H1 (cell line): ENCODE results near the gene PPFIBP2. TPM values are rescaled to one million over a fixed set of nuclear protein-coding genes. Genes with fewer than 3 reads are reported as not detected.

ENCODE experiments used
- CHD2 ChIP-seq: IDR thresholded peaks from 2 replicates; pipeline ENCODE4 v1.6.1; 2012; ENCODE audit warnings: low read length, improper control_type of control experiment
- KDM4A ChIP-seq: IDR thresholded peaks from one replicate; pipeline ENCODE4 v1.7.1; 2012; ENCODE audit warnings: low read depth, mild to moderate bottlenecking, moderate library complexity, low read length, inconsistent platforms; ENCODE audit not compliant: severe bottlenecking
- TEAD4 ChIP-seq: IDR thresholded peaks from 2 replicates; pipeline ENCODE4 v1.6.1; 2012; ENCODE audit warnings: low read depth, low read length, inconsistent platforms, mixed read lengths
- polyA plus RNA-seq, 7 experiments: library from polyadenylated mRNA; depleted of rRNA in 3 of 7; stranded (reverse) in 5 of 7; unstranded in 2 of 7; fragments of >200 nt in 5 of 7; fragments of 200-250 nt in 2 of 7; gene quantifications; 1 replicate in 5 of 7; 2 replicates in 1 of 7; 4 replicates in 1 of 7; pipeline versions ENCODE4 v1.2.1 to v1.2.3, GENCODE V29; 2011 to 2013; ENCODE audit warnings: missing spikeins in 2 of 7, mixed read lengths in 2 of 7
- total RNA-seq: library from RNA; stranded (reverse); fragmentation: NEBNext Ultra II Directional; extraction: Animal tissue kit (Norgen Biotek cat#: 25700); gene quantifications from 2 replicates; pipeline ENCODE4 v1.2.1, GENCODE V29; 2021
- TF ChIP-seq, protein P1 (sequence below): IDR thresholded peaks from 2 replicates; pipeline ENCODE4 v1.6.1; 2012; ENCODE audit warnings: inconsistent platforms

The PPFIBP2 gene
- total and polyA plus RNA-seq, 2 of the 8 experiments (the other 6 are each of a cell fraction or from before 2014, with no cell fraction given), result 5.5 to 9.8 TPM

DNA sequence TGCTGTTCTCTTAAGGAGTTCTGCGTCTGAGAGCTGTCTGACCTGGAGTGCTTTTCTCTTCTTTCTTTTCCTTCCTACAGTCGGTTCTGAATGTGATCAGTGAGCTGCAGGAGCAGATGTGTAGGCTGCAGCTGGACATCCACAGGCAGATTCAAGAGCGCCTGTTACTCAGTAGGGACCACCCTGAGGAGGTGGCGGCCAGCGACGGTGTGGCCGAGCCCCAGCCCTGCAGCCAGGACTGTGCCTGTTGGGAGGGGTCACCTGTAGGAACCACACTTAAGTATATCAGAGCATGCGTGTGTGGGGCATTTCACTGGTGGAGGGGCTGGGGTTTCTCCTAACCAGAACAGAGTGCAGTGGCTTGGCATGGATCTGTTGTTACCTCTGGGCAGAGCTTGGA is 103.2 kb downstream of the PPFIBP2 start (continued):
- TF ChIP-seq TEAD4 (no peak), CHD2 (no peak), KDM4A (no peak)
- TF ChIP-seq, protein P1, sequence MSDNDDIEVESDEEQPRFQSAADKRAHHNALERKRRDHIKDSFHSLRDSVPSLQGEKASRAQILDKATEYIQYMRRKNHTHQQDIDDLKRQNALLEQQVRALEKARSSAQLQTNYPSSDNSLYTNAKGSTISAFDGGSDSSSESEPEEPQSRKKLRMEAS, result no peak
